Muscle layer of colon (tissue), 2 donors: ENCODE data around the gene SOBP.

ENCODE experiments used
- H3K27ac ChIP-seq: one replicate; pipeline ENCODE4 v1.7.0; 2013; ENCODE audit warnings: low read depth, mild to moderate bottlenecking, low read length, moderate library complexity
- H3K27me3 ChIP-seq, 2 donors: one replicate each; pipeline ENCODE4 v1.7.0; 2013; ENCODE audit warnings: low read length in 2 of 2, mild to moderate bottlenecking in 2 of 2; ENCODE audit not compliant: insufficient read depth in 2 of 2, control insufficient read depth in 1 of 2
- H3K36me3 ChIP-seq: one replicate; pipeline ENCODE4 v1.7.0; 2013; ENCODE audit warnings: mild to moderate bottlenecking, low read length; ENCODE audit not compliant: insufficient read depth
- H3K4me1 ChIP-seq: one replicate; pipeline ENCODE4 v1.7.0; 2013; ENCODE audit warnings: mild to moderate bottlenecking, low read length; ENCODE audit not compliant: insufficient read depth
- H3K4me3 ChIP-seq, 2 donors: one replicate each; pipeline ENCODE4 v1.7.0; 2013; ENCODE audit warnings: low read length in 2 of 2, low read depth in 1 of 2, mild to moderate bottlenecking in 1 of 2, moderate library complexity in 1 of 2
- H3K9ac ChIP-seq: one replicate; pipeline ENCODE4 v1.7.0; 2013; ENCODE audit warnings: low read length
- H3K9me3 ChIP-seq: one replicate; pipeline ENCODE4 v1.7.0; 2013; ENCODE audit warnings: mild to moderate bottlenecking, low read length
- donor health status: abdominal sarcoma.
- donor health status: Adenocarcinoma of cecum.

The SOBP gene

DNA sequence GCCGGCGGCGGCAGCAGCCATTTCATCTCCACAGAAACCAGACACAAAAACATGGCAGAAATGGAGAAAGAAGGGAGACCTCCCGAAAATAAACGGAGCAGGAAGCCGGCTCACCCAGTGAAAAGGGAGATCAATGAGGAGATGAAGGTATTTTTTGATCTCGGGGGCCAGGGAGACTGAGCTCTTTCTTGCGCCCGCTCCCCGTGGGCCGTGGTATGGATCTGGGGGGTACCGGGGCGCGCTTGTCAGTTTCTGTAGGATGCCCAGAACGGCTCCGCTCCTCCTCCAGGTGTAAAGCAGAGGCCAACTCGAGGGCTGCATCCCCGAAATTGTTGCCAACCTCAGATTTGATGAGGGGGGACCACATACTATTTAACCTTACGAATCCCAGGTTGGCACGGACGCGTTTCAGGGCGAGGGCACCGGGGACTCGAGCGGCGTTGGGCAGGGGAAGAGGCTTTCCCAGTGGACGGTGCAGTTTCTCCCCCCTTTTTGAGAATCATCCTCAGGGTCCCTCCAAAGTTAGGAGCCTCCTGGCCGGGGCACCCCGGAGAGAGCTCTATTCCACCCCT lies 735 bp downstream of the SOBP start:
- H3K9ac ChIP-seq, result peak overlapping the region; percentile 65
- no peaks in the 10 kb centered on the region for H3K9me3 ChIP-seq
- H3K27ac ChIP-seq, result peak overlapping the region; percentile 95
- H3K36me3 ChIP-seq, result no peaks in the 10 kb centered on the region
- peak overlapping the region; percentile 85 to 91 for H3K4me3 ChIP-seq
- peaks cover 33% of the 10 kb centered on the region for H3K4me1 ChIP-seq
- H3K27me3 ChIP-seq, result peaks cover 0 to 5% of the 10 kb centered on the region in 2 donors

DNA sequence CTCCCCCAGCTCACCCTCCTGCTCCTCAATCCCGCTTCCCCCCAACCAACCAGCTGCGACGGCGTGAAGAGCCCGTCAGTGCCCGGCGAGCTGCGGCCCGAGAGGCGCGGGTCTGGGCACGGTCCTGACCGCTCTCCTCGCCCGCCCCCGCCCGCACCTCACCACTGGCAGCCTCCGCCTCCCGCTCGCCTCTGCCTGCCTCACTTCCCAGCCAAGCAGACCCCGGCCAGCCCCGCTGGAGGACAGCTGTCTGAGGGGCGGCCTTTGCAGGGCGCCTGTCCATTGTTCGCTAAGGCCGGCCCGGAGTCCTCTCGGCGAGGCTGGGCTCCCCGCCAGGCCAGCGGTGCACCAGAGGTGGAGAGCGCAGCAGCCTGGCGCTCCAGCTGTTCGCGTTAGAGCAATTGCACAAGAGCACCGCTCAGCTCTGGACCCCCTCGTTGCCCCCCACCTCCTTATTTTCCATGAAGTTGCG lies 1.3 kb downstream of the SOBP start:
- H3K27ac ChIP-seq, result peak overlapping the region; percentile 95
- peak overlapping the region; percentile 74 for H3K9ac ChIP-seq
- peaks cover 38% of the 10 kb centered on the region for H3K4me1 ChIP-seq
- H3K27me3 ChIP-seq, result peaks cover 0 to 5% of the 10 kb centered on the region in 2 donors
- peak overlapping the region; percentile 85 to 91 for H3K4me3 ChIP-seq
- no peaks in the 10 kb centered on the region for H3K9me3 ChIP-seq
- H3K36me3 ChIP-seq, result no peaks in the 10 kb centered on the region

DNA sequence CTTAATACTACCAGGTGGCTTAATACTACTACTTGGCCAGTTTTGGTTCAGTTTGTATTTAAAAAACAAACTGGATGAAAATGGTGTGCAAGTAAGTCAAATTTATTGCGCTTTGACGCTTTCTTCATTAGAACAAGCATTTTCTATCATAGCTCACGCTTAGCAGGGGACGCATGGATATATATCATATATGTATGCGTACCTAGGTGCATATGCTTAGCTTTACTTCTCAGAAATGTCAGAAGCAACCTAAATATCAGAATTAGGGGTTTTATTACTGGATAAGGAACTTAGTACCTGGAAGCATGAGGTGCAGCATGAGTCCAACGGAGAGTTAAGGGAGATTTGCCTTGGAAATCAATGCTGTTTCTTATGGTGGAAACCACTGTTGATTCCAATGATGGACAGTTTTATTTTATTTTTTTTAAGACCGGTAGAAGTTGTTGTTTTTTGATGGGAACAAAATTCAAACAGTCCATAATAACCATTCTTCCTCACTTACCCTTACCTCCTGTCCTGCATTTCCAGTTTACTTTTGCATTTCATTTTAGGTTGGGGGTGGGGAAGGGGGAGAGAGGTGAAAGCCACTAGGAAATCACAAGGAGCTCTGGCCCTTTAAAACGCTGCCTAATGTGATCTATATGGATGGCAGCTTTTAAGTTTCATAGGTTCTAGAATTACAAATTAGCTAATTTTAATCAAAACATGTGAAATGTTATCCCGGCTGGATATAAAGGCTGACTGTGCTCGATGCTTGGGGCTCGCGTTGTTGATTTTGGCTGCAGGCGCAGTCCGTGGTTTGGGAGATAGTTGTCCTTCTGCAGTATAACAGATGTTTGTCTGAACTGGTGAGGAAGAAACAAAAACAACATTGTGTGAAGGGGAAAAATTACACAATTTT lies 2.1 kb downstream of the SOBP start:
- H3K36me3 ChIP-seq, result no peaks in the 10 kb centered on the region
- H3K9me3 ChIP-seq, result no peaks in the 10 kb centered on the region
- H3K27ac ChIP-seq, result peak overlapping the region; percentile 95
- peak overlapping the region; percentile 74 for H3K9ac ChIP-seq
- peaks cover 47% of the 10 kb centered on the region for H3K4me1 ChIP-seq
- H3K4me3 ChIP-seq, result peak overlapping the region; percentile 85 to 91
- H3K27me3 ChIP-seq, result peaks cover 0 to 5% of the 10 kb centered on the region in 2 donors

DNA sequence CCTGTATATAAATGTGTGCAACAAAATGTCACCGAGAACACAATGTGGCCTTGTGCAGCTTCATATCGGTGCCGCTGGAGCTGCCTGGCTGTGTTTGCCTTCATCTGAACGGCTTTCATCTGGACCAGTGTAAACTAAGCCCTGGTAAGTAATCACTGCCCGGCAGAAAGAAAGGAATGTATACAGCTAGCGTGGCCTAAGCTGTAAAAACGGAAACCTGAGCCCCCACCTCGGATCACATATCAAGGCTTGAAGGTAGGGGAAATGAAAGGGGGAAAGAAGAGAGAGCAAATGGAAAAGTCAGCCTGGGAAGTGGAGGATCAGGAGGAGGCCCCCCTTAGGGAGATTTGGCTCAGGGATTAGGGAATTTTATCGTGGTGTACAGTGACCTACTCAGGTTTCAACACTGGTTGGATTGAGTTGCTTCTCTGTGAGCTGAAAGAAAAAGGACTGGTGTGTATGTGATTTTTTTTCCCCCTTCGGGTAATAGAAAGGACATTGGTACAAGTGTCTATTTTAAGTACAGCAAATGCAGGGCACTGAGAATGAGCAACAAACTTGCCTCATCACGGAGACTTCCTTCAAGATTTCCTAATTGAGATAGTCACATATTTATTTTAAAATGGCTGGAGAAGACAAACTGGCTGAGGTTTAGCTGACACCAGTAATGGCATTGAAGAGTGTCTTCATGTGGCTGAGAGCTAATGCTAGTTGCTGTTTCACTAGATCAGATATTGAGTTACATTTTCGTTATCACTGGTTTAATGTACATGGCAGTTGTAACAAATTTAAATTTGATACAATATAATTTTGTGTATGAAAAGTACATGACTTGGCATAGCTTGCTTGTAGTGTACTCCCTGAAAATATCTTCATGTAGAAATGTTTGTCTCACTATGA lies 3.5 kb downstream of the SOBP start:
- H3K9me3 ChIP-seq, result no peaks in the 10 kb centered on the region
- peak overlapping the region; percentile 14 to 91 for H3K4me3 ChIP-seq
- peaks cover 0 to 5% of the 10 kb centered on the region in 2 donors for H3K27me3 ChIP-seq
- no peaks in the 10 kb centered on the region for H3K36me3 ChIP-seq
- peak overlapping the region; percentile 74 for H3K9ac ChIP-seq
- peaks cover 53% of the 10 kb centered on the region for H3K4me1 ChIP-seq
- peak overlapping the region; percentile 62 for H3K27ac ChIP-seq

DNA sequence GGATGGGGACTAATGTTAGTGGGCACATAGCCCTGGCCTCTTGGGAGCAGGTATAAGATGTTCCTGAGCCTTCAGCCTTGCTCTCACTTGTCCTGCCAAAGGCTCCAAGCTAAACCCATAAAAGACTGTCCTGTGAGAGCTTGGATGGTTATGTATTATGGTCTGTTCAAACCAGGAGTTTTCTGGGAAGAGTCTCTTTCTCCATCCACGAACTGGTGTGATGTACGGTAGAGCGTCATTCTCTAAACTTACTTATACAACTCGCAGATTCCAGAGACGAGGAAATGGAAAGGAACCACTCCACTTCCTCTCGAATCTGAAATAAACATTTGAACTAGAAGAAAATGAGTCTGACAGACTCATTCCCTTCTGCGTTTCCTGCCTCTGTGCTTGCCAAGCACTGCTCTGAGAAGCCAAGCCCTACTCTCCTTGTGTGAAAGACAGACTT lies 5.3 kb downstream of the SOBP start:
- Histone ChIP-seq H3K36me3 (no peaks in the 10 kb centered on the region), H3K9ac (peak overlapping the region; percentile 62), H3K27ac (peak overlapping the region; percentile 65), H3K4me3 (peak overlapping the region in 1 of 2 donors; percentile 38), H3K9me3 (no peaks in the 10 kb centered on the region), H3K27me3 (peaks cover 0 to 5% of the 10 kb centered on the region in 2 donors), H3K4me1 (peaks cover 65% of the 10 kb centered on the region)

DNA sequence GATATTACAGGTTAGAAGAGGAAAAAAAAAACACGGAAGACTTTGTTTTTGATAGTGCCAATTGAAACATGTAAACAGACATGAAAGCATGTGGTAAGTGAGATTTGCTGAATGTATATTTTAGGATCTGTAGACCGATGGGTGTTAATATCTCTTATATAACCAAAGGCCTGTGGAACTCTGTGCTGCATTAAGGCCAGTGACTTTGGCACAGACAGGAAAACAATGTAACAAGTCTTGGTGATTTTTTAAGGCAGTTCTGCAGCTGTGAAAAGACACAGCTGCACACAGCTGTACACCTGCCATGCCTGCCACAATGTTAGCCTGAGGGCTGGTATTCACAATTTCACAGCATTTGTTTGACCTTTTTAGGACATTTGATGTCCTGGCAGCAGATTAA lies 6.1 kb downstream of the SOBP start:
- Histone ChIP-seq H3K4me1 (peaks cover 65% of the 10 kb centered on the region), H3K4me3 (no peak overlapping the region), H3K9me3 (no peaks in the 10 kb centered on the region), H3K9ac (peak overlapping the region; percentile 62), H3K36me3 (no peaks in the 10 kb centered on the region), H3K27me3 (peaks cover 0 to 1% of the 10 kb centered on the region in 2 donors), H3K27ac (peak overlapping the region; percentile 65)

DNA sequence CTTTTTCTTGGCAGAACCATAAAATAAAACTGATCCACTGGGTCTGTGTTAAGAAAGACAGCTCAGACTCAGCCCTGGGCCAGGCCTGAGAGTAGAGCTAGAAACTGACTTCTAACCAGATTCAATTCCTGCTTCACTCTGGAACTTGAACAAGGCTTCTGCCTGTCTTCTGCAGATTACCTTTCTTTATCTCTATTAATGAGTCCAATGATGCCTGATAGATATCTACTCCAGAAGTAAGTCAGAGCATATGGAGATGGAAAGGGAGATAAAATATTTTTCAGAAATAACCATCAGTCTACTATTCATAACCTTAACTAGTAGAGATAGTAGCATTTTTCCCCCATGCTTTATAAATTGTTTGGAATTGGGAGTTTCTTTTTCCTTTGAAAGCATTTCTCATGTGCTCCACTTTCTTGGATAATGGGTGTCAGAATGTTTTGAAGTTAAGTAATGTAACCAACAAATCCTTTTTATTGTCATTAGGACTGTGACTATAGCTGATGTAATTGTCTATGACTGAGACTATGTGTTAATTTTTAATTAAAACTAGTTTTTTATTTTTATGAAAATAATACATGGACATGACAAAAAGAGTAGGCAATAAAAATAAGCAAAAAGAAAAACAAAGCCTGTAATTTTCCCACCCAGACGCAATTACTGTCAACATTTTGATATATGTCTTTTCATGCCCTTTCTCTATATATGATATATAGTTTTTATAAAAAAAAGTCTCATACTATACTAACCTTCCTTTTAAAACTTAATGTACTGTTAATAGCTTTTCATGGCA lies 7.2 kb downstream of the SOBP start:
- peaks cover 58% of the 10 kb centered on the region for H3K4me1 ChIP-seq
- H3K9me3 ChIP-seq, result no peaks in the 10 kb centered on the region

DNA sequence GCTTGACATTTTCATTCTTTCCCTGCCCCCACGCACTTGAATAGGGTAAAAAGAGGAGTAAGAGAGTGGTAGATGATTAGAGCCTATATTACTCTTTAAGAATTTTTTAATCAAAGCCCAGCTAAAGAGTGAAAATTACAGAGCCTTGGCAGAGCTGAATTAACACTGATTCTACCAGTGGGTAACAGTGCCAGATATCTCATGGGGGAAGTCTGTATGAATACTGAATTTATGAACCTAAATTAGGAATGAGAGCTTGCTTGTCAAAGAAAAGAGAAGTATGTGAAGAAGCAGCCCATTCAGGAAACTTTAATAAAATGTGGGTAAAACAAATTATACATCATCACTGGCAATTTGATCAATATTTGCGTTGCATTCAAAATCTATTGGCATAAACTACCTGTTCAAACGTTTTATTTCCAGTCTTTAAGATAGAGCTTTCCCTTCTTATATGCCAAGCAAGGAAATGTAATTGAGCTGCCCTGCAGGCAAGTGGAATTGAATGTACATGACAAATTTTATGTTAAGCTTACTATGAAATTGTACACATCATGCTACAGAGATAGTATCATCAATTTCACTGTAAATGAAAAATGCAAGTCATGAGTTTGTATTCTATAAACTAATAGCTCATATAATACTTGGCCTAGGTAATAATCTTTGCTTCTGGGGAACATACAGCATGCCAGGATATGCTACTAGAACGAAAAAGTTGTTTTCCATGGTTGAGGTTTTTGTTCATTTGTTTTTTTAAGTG lies 14.5 kb downstream of the SOBP start:
- Histone ChIP-seq H3K36me3 (no peaks in the 10 kb centered on the region), H3K27me3 (no peaks in the 10 kb centered on the region), H3K9me3 (no peaks in the 10 kb centered on the region), H3K27ac (no peak overlapping the region), H3K9ac (no peak overlapping the region), H3K4me1 (peaks cover under 1% of the 10 kb centered on the region), H3K4me3 (no peak overlapping the region)

More for the DNA sequence above, 7.2 kb downstream of the SOBP start:
- H3K9ac ChIP-seq, result no peak overlapping the region
- H3K36me3 ChIP-seq, result no peaks in the 10 kb centered on the region
- no peaks in the 10 kb centered on the region for H3K27me3 ChIP-seq
- H3K27ac ChIP-seq, result peak overlapping the region; percentile 65
- no peak overlapping the region for H3K4me3 ChIP-seq

DNA sequence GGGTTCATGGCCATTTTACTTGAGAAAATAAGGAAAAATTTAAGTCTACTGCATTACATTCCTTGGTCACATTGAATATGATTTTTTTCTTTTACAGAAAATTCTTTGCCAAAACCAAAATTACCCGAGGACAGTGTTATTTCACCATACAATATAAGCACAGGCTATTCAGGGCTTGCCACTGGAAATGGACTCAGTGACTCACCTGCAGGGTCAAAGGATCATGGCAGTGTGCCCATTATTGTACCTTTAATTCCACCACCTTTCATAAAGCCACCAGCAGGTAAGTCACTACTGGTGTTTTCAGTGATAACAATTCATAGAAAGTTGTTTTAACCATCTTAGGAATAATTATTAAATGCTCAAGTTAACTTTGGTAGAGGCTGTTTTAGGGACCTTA lies 16.2 kb downstream of the SOBP start:
- H3K9me3 ChIP-seq, result no peaks in the 10 kb centered on the region
- H3K4me3 ChIP-seq, result no peak overlapping the region

DNA sequence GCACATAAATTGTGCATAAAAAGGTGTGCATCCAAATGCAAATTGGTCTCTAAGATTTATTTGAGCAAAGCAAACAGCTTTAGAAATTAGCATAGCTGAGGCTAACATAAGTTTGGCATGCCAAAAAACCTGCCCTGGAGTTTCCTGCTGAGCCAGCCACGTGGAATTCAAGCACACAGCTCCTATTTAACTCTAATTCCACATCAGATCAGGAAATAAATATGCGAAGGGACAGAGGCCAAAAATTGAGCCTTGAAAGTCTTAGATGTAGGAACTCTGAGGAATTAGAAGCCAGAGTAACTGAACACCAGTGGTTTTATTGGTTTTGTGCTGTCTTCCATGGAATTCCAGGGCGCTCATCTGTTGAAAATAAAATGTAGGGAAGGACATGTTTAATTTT lies 19.6 kb downstream of the SOBP start:
- Histone ChIP-seq H3K9ac (no peak overlapping the region), H3K27me3 (no peaks in the 10 kb centered on the region), H3K36me3 (no peaks in the 10 kb centered on the region), H3K27ac (no peak overlapping the region), H3K9me3 (no peaks in the 10 kb centered on the region), H3K4me3 (no peak overlapping the region), H3K4me1 (no peaks in the 10 kb centered on the region)

More for the DNA sequence above, 16.2 kb downstream of the SOBP start:
- no peaks in the 10 kb centered on the region for H3K4me1 ChIP-seq
- no peak overlapping the region for H3K9ac ChIP-seq
- no peaks in the 10 kb centered on the region for H3K36me3 ChIP-seq
- no peak overlapping the region for H3K27ac ChIP-seq
- no peaks in the 10 kb centered on the region for H3K27me3 ChIP-seq
